Measurements from ENCODE around the gene SMARCA4.

The SMARCA4 gene

DNA sequence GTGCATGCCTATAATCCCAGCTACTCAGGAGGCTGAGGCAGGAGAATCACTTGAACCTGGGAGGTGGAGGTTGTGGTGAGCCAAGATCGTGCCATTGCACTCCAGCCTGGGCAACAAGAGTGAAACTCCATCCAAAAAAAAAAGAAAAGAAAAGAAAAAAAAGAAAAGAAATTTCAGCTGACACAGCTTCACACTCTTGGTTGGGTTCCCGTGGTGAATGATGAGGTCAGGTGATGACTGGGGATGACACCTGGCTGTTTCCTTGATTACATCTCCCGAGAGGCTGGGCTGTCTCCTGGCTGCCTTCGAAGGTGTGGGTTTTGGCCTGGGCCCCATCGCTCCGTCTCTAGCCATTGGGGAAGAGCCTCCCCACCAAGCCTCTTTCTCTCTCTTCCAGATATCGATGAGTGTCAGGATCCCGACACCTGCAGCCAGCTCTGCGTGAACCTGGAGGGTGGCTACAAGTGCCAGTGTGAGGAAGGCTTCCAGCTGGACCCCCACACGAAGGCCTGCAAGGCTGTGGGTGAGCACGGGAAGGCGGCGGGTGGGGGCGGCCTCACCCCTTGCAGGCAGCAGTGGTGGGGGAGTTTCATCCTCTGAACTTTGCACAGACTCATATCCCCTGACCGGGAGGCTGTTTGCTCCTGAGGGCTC lies 150.4 kb downstream of the SMARCA4 start:
- H3K9ac ChIP-seq (ENCODE audit: low read length), result no peak overlapping the region
- no peaks in the 10 kb centered on the region for H3K4me1 ChIP-seq (ENCODE audit: control insufficient read depth, insufficient read depth, low read length)
- no peaks in the 10 kb centered on the region for H3K27me3 ChIP-seq (replicated peaks; ENCODE audit: control insufficient read depth, insufficient read depth, low read length)
- H3K9me3 ChIP-seq (ENCODE audit: control insufficient read depth, low read length), result no peaks in the 10 kb centered on the region
- DNase-seq (ENCODE audit: low read depth), result no peak
- no peak overlapping the region for H3K4me3 ChIP-seq (ENCODE audit: low read length)
- peaks cover 95% of the 10 kb centered on the region for H3K36me3 ChIP-seq (ENCODE audit: control insufficient read depth, insufficient read depth, low read length, severe bottlenecking)

DNA sequence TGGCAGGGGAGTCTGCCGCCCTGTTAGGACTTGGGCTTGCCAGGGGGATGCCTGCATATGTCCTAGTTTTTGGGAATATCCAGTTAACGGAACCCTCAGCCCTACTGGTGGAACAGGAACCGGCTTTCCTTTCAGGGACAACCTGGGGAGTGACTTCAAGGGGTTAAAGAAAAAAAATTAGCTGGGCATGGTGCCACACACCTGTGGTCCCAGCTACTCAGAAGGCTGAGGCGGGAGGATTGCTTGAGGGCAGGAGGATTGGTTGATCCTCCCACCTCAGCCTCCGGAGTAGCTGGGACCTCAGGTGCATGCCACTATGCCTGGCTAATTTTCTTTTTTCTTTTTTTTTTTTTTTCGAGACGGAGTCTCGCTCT lies 150.9 kb downstream of the SMARCA4 start:
- no peaks in the 10 kb centered on the region for H3K27me3 ChIP-seq (replicated peaks; ENCODE audit: control insufficient read depth, insufficient read depth, low read length)
- H3K4me1 ChIP-seq (ENCODE audit: control insufficient read depth, insufficient read depth, low read length), result no peaks in the 10 kb centered on the region
- H3K4me3 ChIP-seq (ENCODE audit: low read length), result no peak overlapping the region
- no peak for DNase-seq (ENCODE audit: low read depth)
- H3K9ac ChIP-seq (ENCODE audit: low read length), result no peak overlapping the region
- peaks cover 95% of the 10 kb centered on the region for H3K36me3 ChIP-seq (ENCODE audit: control insufficient read depth, insufficient read depth, low read length, severe bottlenecking)
- H3K9me3 ChIP-seq (ENCODE audit: control insufficient read depth, low read length), result no peaks in the 10 kb centered on the region

Data from adipocyte (in vitro differentiated cells).